C4-2B (cell line): Measurements from ENCODE around the gene LIPC.

ENCODE experiments used
- H3K27ac ChIP-seq: fragments of 450-650 bp; 2 replicates; pipeline ENCODE4 v1.5.1; 2017
- ZFX ChIP-seq: fragments of 450-650 bp; IDR thresholded peaks from 2 replicates; pipeline ENCODE4 v1.6.1; 2017
- TF ChIP-seq, protein P1 (sequence below): fragments of 450-650 bp; conservative IDR thresholded peaks from 2 replicates; pipeline ENCODE4 v1.5.1; 2017; ENCODE audit warnings: mild to moderate bottlenecking

Gene LIPC

DNA sequence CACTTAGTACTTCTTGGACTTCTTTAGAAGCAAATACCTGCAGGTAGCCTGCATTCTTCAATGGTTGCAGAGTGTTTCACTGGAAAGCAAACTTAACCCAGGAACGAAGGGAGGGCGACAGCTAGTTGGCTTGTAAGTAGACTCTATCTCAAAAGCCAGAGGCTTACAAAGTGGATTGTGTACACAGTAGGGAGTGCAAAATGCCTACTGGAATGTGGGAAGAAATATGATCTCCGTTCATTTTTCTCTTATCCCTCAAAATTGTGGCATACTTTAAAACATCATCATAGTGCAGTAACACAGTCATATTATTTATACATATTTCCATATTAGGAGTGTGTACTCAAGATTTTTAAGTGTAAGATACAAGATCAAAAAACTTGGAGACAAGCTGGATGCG is 155.7 kb downstream of the LIPC start:
- TF ChIP-seq ZFX: no peak
- TF ChIP-seq, protein P1, sequence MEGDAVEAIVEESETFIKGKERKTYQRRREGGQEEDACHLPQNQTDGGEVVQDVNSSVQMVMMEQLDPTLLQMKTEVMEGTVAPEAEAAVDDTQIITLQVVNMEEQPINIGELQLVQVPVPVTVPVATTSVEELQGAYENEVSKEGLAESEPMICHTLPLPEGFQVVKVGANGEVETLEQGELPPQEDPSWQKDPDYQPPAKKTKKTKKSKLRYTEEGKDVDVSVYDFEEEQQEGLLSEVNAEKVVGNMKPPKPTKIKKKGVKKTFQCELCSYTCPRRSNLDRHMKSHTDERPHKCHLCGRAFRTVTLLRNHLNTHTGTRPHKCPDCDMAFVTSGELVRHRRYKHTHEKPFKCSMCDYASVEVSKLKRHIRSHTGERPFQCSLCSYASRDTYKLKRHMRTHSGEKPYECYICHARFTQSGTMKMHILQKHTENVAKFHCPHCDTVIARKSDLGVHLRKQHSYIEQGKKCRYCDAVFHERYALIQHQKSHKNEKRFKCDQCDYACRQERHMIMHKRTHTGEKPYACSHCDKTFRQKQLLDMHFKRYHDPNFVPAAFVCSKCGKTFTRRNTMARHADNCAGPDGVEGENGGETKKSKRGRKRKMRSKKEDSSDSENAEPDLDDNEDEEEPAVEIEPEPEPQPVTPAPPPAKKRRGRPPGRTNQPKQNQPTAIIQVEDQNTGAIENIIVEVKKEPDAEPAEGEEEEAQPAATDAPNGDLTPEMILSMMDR: no peak
- no peak overlapping the region for H3K27ac ChIP-seq

GRCh38 chr15:58588096-58588495 is 156.3 kb downstream of the LIPC start:
- no peak for TF ChIP-seq ZFX
- TF ChIP-seq, protein P1: no peak
- H3K27ac ChIP-seq: no peak overlapping the region

- H3K27ac ChIP-seq: no peak overlapping the region
- TF ChIP-seq, protein P1: no peak
- TF ChIP-seq ZFX: no peak
Measured at GRCh38 chr15:58589047-58589446, 157.3 kb downstream of the LIPC start.

DNA sequence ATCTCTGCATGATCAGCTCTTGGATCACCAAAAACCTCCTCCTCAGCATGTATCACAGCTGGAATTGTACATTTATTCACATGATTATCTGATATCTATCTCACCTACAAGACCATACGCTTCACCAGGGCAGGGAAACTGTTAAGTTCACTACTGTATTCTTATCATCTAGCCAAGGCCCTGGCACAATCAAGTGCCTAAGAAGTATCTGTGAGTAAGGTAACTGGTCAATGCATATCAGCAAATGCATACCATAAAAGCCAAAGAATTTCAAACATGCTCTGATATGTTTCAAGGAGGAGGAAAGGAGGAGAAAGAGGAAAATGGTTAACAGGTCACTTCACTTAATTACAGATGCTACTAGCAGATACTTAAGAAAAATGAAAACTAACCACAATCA is 158.4 kb downstream of the LIPC start:
- TF ChIP-seq, protein P1: no peak
- no peak for TF ChIP-seq ZFX

DNA sequence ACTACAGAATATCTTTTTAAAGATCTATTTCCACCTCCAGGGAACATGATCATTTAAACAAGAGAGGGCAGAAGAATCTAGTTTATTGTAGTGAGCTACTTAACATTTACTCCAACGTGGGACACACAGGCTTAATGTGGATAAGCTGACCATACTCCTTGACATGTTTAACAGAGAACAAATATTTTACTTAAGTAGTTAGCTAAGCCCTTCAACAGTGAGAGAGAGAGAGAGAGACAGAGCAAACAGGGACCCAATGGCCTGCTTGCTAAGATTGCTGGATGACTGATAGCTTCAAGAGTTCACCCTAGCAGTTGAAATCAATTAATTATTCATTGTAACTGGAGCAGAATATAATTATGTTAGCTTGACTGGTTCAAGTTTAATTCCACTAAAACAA is 159.1 kb downstream of the LIPC start:
- TF ChIP-seq, protein P1: no peak
- no peak for TF ChIP-seq ZFX
- H3K27ac ChIP-seq: no peak overlapping the region

More for the DNA sequence above, 158.4 kb downstream of the LIPC start:
- no peak overlapping the region for H3K27ac ChIP-seq

- H3K27ac ChIP-seq: no peak overlapping the region
- TF ChIP-seq ZFX: no peak
- TF ChIP-seq, protein P1: no peak
Measured at GRCh38 chr15:58593870-58594269, 162.1 kb downstream of the LIPC start.

DNA sequence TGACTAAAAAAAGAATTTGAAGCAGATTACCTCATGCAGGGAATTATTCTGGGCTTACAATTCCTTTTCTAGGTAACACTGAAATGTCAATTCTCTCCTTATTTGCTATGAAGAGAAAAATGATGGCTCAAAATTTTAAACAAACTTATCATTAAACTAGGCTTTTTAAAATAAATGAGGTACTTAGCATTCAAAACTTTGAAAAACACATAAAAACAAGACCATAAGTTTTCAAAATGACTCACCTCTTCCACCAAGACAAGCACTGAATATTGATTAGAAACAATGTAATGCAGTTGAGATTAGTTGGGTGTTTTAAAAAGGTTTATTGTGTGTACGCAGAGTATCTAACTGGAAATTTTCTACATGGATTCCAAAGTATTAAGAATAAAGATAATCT is 163.1 kb downstream of the LIPC start:
- no peak overlapping the region for H3K27ac ChIP-seq
- TF ChIP-seq, protein P1: no peak
- TF ChIP-seq ZFX: no peak
